Uterus (tissue), 2 donors: ENCODE measurements around the gene ATP23.

Experiments used
- CTCF ChIP-seq, 4 experiments: fragments of 200-600 bp in 2 of 4; fragments of 450-650 bp in 2 of 4; sonication (generic) in 2 of 4; IDR thresholded peaks; one replicate each; pipeline ENCODE4 v1.5.1; 2016 to 2019; ENCODE audit warnings: antibody characterized with exemption in 4 of 4, mild to moderate bottlenecking in 2 of 4, moderate library complexity in 1 of 4
- POLR2A ChIP-seq, 2 donors: fragments of 450-650 bp; IDR thresholded peaks; one replicate each; pipeline ENCODE4 v1.6.1; 2016; ENCODE audit warnings: antibody characterized with exemption in 2 of 2, mild to moderate bottlenecking in 1 of 2, moderate library complexity in 1 of 2

GRCh38 chr12:57940915-57941164, 527 bp upstream of the ATP23 start:
- TF ChIP-seq CTCF (IDR thresholded peaks at IDR 0.05) (no peak), POLR2A (IDR thresholded peaks at IDR 0.05) (no peak)
